Activated CD4-positive, alpha-beta T cell treated with anti-CD3 and anti-CD28 coated beads for 1 hour (primary cell): Measurements from ENCODE around the gene PDLIM5.
"Not testable (repeated sequence)": the region's sequence is repeated elsewhere in the genome, so short reads cannot be mapped to it uniquely, and the experiment has no call there.

ENCODE experiments used
- DNase-seq: peaks from one replicate; pipeline ENCODE4 v3.0.0-alpha.2; 2020

Gene PDLIM5, protein sequence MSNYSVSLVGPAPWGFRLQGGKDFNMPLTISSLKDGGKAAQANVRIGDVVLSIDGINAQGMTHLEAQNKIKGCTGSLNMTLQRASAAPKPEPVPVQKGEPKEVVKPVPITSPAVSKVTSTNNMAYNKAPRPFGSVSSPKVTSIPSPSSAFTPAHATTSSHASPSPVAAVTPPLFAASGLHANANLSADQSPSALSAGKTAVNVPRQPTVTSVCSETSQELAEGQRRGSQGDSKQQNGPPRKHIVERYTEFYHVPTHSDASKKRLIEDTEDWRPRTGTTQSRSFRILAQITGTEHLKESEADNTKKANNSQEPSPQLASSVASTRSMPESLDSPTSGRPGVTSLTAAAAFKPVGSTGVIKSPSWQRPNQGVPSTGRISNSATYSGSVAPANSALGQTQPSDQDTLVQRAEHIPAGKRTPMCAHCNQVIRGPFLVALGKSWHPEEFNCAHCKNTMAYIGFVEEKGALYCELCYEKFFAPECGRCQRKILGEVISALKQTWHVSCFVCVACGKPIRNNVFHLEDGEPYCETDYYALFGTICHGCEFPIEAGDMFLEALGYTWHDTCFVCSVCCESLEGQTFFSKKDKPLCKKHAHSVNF

DNA sequence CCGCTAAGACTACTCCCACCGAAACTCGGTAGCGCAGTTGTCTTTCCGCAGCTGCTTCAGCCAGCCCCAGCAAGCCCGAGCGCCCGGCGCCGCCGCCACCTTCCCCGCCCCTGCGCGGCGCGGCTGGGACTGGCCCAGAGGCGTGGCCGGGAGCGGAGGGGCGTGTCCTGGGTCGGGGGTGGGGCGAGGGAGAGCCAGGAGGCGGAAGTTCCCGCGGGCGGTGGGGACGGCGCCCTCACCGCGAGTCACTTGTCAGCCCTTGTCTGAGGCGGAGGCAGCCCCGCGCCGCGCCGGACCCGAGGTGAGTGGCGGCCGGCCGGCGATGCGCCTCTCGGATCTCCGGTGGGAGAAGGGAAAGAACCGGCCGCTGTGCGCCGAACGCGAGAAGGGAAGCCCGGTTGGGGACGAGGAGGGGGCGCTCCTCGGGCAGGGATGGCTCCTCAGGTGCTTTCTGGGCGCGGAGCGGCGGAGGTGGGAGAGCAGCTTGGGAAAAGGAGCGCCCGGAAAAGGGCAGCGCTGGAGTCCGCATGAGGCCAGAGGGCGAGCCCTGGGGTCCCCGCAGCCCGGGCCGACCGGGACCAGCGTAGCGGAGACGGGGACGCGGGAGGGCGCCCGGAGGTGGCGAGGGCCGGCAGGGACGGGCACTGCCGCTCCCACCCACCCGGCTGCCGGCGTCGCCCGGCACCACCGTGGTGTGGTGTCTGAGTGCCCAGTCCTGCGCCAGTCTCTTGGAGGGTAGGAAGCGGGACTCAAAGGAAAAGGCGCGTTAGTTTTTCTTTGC, at the start of gene PDLIM5:
TSS of gene PDLIM5 (plus strand) at position 248 of the 781 bp plus-strand sequence. CDS start 3,347 bp downstream, outside the sequence.
- peak; percentile 82 for DNase-seq

DNA sequence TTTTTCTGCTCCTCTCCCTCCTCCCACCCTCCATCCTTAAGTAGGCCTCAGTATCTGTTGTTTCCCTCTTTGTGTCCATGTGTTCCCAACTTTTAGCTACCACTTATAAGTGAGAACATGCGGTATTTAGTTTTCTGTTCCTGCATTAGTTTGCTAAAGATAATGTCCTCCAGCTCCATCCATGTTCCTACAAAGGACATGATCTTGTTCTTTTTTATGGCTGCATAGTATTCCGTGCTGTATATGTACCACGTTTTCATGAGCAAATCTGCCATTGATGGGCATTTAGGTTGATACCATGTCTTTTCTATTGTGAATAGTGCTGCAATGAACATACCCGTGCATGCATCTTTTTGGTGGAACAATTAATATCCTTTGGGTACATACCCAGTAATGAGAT, 49.3 kb upstream of the PDLIM5 start:
- not testable (repeated sequence) for DNase-seq

DNA sequence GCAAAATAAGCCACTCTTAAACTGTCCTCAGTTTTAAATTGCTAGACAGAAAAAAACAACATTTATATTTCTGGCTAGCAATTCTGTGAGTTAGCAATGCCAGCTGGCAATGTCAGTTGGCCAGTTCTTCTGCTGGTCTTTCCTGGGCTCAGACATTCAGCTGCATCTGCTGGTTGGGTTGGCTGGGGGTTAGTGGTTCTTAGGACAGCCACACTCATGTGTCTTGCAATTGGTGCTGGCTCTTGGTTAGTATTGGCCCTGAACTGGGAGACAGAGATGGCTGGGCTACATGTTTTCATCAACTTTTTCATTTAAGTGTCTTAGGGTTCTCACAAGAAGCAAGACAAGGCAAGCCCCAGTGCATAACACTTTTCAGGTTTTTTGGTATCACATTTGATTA, 48.0 kb upstream of the PDLIM5 start:
- no peak for DNase-seq

- DNase-seq, result peak; percentile 14
Observed at GRCh38 chr4:94406668-94407437, 44.9 kb upstream of the PDLIM5 start.

GRCh38 chr4:94407846-94408245, 43.9 kb upstream of the PDLIM5 start:
- no peak for DNase-seq

DNA sequence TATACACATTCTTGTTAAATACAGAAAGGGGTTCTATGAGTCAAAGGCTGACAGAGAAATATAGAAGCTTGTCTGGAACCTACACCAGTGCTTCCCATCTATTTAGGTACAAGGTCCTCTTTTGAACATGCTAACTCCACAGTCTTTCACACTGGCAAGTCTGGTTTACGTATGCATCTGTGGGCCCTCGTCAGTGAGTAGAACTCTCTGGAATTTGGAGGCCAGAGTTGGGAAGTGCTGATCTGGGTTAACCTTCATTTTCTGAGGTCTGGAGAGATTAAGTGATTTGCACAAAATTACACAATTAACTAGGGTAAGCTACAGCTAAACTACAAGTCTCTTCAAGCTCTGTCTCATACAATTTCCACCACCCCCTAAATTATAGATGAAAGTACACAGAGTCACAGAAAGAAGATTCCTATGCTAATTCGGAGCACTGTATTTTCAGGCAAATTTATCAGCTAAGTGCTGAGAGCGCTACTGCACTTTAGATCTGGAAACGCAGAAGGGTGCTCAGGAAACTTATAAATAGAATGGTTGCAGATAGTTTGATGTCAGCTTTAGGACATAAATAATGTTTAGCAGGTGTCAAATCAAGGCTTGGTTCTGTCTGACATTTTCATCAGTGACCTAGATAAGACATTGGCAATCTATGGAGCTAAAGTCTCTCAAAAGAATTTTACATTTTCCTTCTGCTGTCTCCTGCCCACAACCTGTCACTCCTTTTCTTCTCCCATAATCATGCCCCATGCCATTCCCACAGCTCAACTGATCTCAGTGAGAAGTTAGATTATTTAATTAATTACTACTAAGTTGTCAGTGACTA, 43.0 kb upstream of the PDLIM5 start:
- no peak for DNase-seq

DNA sequence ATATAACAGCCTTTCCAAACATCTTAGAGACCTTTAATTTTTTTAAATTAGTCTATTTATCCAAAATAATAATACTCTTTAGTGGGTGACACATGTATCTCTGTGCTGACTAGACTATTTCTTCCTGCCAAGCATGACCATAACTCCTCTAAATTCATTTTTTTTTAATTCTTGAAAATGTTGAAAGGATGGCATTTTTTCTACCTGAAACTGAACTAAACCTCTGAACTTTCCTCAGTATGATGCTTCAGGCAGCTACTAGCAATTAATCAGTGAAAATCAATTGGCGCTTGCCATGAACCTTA, 42.4 kb upstream of the PDLIM5 start:
- no peak for DNase-seq

DNA sequence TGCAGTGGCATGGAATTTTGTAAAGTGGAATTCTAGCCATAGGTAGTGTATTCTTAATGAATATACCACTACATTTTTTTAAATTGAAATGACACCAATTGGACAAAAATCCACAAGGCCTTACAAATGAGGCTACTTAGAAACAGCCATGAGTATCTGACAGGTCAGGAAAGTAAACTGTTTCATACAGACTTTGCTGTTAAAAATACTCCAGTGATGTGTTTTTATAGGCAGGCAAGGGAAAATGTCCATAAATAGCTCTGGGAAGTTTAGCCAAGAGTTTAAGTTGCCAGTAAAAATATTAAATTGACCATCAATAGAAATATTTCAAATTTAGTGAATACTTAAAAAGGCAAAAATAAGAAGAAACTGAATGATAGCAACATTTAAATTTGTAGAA, 41.8 kb upstream of the PDLIM5 start:
- no peak for DNase-seq

GRCh38 chr4:94410678-94411206, 41.0 kb upstream of the PDLIM5 start:
- DNase-seq, result no peak

DNA sequence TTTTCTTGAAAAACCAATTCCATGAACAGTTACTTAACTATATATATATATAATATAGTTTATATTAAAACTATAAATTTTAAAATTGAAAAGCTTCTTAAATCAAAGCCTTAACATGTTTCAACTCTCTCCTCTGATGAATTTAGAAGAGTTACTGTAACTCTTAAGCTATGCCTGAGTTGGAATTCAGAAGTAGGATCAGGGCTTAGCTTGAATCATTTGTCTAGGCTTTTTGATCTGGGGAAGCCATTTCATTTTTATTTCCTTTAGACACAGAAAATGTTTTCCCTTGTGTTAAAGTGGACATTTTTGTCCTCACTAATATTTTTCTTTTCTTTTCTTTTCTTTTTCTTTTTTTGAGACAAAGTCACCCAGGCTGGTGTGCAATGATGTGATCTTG, 40.4 kb upstream of the PDLIM5 start:
- no peak for DNase-seq

DNA sequence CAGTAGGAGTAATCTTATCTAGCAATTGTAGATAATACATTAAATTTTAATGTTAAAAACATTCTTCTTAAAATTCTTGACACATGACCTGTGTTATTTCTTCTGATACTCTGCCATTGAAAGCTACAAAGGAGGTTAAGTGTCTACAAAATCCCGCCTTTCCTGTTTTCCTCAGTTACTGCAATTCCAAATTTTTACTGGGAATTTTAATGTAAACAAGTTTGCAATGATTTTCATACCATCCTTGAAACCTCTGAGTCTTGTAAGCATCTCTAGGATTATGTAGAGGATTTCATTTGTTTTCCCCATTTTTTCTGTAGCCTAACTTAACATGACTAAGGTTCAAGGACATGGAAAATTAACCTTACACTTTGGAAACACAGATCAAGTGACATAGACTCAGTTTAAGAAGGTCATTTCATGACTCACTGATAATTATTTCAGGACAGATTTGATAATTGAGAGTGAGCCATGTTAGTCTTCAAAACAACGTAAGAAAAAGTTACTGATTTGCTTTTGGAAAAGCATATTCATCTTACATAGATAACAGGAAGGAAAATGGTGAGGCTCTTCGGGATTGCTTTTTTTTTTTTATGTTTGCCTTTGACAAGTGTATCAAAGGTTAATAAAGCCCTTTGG, 39.6 kb upstream of the PDLIM5 start:
- DNase-seq, result no peak

- DNase-seq, result no peak
Observed at GRCh38 chr4:94412658-94413038, 39.1 kb upstream of the PDLIM5 start.

- no peak for DNase-seq
Observed at GRCh38 chr4:94413085-94413840, 38.5 kb upstream of the PDLIM5 start.

GRCh38 chr4:94414907-94415306, 36.8 kb upstream of the PDLIM5 start:
- no peak for DNase-seq

DNA sequence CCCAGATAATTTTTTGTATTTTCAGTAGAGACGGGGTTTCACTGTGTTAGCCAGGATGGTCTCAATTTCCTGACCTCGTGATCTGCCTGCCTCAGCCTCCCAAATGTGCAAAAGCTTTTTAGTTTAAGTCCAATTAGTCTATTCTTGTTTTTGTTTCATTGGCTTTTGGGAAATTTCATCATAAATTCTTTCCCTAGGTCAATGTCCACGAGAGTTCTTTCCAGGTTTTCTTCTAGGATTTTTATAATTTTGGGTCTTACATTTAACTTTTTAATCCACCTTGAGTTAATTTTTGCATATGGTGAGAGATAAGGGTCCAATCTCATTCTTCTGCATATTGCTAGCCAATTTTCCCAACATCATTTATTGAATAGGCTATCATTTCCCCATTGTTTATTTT, 36.3 kb upstream of the PDLIM5 start:
- no peak for DNase-seq

DNA sequence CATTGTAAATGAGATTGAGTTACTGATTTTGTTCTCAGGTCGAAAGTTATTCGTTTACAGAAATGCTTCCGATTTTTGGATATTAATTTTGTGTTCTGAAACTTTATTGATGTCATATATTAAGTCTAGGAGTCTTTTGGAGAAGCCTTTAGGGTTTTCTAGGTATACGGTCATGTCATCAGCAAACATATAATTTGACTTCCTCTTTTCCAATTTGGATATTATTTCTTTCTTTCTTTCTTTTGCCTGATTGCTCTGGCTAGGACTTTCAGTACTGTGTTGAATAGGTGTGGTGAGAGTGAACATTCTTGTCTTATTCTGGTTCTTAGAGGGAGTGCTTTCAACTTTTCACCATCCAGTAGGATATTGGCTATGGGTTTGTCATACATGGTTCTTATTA, 35.4 kb upstream of the PDLIM5 start:
- DNase-seq, result no peak

GRCh38 chr4:94416981-94417380, 34.8 kb upstream of the PDLIM5 start:
- DNase-seq, result no peak

DNA sequence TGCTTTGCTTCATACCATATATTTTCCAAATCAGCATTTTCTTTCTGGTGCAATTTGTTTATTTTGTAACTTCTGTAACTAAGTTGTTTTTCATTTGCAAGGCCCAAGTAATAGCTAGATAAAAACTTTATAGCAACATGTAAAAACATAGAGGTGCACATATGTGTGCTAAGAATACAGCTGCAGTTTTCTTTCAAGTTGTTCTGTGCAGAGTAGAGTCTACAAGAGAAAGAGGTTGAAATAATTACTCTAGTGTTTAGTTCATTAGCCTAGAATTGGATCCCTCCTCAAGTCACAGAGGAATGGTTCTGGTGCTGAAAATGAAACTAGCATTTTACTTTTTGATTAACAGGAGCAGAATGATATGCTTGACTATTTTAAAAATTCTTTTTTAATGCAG, 32.2 kb upstream of the PDLIM5 start:
- no peak for DNase-seq

- DNase-seq, result no peak
Observed at GRCh38 chr4:94419956-94420355, 31.8 kb upstream of the PDLIM5 start.

- no peak for DNase-seq
Observed at GRCh38 chr4:94420356-94420755, 31.4 kb upstream of the PDLIM5 start.

DNA sequence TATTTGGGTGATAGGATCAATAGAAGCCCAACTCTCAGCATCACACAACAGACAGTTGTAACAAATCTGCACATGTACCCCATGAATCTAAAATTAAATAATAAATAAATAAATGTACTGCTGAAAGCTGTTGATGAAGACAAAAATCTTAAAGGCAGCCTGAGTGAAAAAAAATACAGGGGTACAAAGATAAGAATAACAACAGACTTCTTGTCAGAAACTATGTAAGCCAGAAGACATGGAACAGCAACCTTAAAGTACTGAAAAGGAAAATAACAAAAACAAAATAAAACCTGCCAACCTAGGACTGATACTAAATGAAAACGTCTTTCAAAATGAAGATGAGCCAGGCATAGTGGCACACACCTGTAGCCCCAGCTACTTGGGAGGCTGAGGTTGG, 25.0 kb upstream of the PDLIM5 start:
- DNase-seq, result no peak
